SU-DHL-6 (cell line): Measurements from ENCODE around the gene NUMB.

ENCODE experiments used
- H2AFZ ChIP-seq: fragments of 200-600 bp; sonication (generic); 2 replicates; pipeline ENCODE4 v1.6.1; 2014; ENCODE audit warnings: low read depth, mild to moderate bottlenecking, moderate library complexity, mixed read lengths, antibody characterized with exemption, low read length; ENCODE audit not compliant: severe bottlenecking
- H3F3A ChIP-seq: fragments of 200-600 bp; shearing (Covaris generic); 2 replicates; pipeline ENCODE4 v1.6.0; 2016; ENCODE audit warnings: antibody characterized with exemption, mild to moderate bottlenecking; ENCODE audit not compliant: insufficient read depth
- H3K27ac ChIP-seq: fragments of 200-600 bp; sonication (generic); 2 replicates; pipeline ENCODE4 v1.5.1; 2016; ENCODE audit warnings: low read depth, mild to moderate bottlenecking, low read length, moderate library complexity, mixed read lengths
- H3K27me3 ChIP-seq: fragments of 200-600 bp; sonication (generic), shearing (Covaris generic); 2 replicates; pipeline ENCODE4 v1.6.0; 2014; ENCODE audit warnings: mild to moderate bottlenecking, low read length
- H3K36me3 ChIP-seq: fragments of 200-600 bp; sonication (generic); 2 replicates; pipeline ENCODE4 v1.6.1; 2014; ENCODE audit warnings: mild to moderate bottlenecking, low read length, mixed read lengths
- H3K4me2 ChIP-seq: fragments of 300-600, 200-600 bp; shearing (Covaris generic), sonication (generic); 2 replicates; pipeline ENCODE4 v1.6.0; 2014; ENCODE audit warnings: low read length, low read depth, mild to moderate bottlenecking; ENCODE audit not compliant: poor library complexity, severe bottlenecking
- H3K4me3 ChIP-seq: fragments of 200-600 bp; sonication (generic); 2 replicates; pipeline ENCODE4 v1.5.1; 2014; ENCODE audit warnings: antibody characterized with exemption, low read length, mild to moderate bottlenecking, mixed read lengths; ENCODE audit not compliant: insufficient read depth, poor library complexity, severe bottlenecking
- H3K79me2 ChIP-seq: fragments of 200-600 bp; sonication (generic); 2 replicates; pipeline ENCODE4 v1.6.1; 2014; ENCODE audit warnings: mild to moderate bottlenecking, low read length, moderate library complexity; ENCODE audit not compliant: insufficient read depth
- H3K9ac ChIP-seq: fragments of 200-600 bp; sonication (generic); 2 replicates; pipeline ENCODE4 v1.7.0; 2014; ENCODE audit warnings: mild to moderate bottlenecking, low read length
- H3K9me2 ChIP-seq: fragments of 200-600 bp; sonication (generic); replicated peaks from 2 replicates; pipeline ENCODE4 v1.6.1; 2014; ENCODE audit warnings: low read length; ENCODE audit not compliant: insufficient read depth
- H3K9me3 ChIP-seq: fragments of 200-600 bp; sonication (generic); 2 replicates; pipeline ENCODE4 v1.6.1; 2014; ENCODE audit warnings: low read length, mixed read lengths; ENCODE audit not compliant: insufficient read depth
- H4K20me1 ChIP-seq: fragments of 200-600 bp; sonication (generic); 2 replicates; pipeline ENCODE4 v1.6.1; 2014; ENCODE audit warnings: low read depth, mild to moderate bottlenecking, antibody characterized with exemption, low read length, moderate library complexity, mixed read lengths
- CTCF ChIP-seq: fragments of 200-600 bp; sonication (generic); IDR thresholded peaks from one replicate; pipeline ENCODE4 v1.5.1; 2017; ENCODE audit warnings: antibody characterized with exemption, mild to moderate bottlenecking, low read length, moderate library complexity; ENCODE audit not compliant: insufficient read depth, poor library complexity, severe bottlenecking
- EZH2phosphoT487 ChIP-seq: fragments of 200-600 bp; sonication (generic), shearing (Covaris generic); conservative IDR thresholded peaks from 2 replicates; pipeline ENCODE4 v1.6.1; 2018; ENCODE audit warnings: mild to moderate bottlenecking, antibody characterized with exemption, low read length, moderate library complexity, mixed read lengths

Gene NUMB

GRCh38 chr14:73460691-73461127 is 2.4 kb upstream of the NUMB start:
- H3K27me3 ChIP-seq = no peaks in the 10 kb centered on the region
- no peaks in the 10 kb centered on the region for H3K9me2 ChIP-seq
- H3K36me3 ChIP-seq = no peaks in the 10 kb centered on the region
- H3K9ac ChIP-seq = no peak overlapping the region
- H3K9me3 ChIP-seq = no peaks in the 10 kb centered on the region
- no peak overlapping the region for H3K4me3 ChIP-seq
- peaks cover 2% of the 10 kb centered on the region; the same call in 1 of the 2 replicates for H4K20me1 ChIP-seq
- no peak overlapping the region for H3K27ac ChIP-seq
- H3F3A ChIP-seq = peaks cover 8% of the 10 kb centered on the region
- TF ChIP-seq EZH2phosphoT487 (no peak), CTCF (no peak)
- no peak overlapping the region for H3K4me2 ChIP-seq
- no peak overlapping the region for H2AFZ ChIP-seq
- peaks cover 12% of the 10 kb centered on the region; the same call in 1 of the 2 replicates for H3K79me2 ChIP-seq

- Histone ChIP-seq H3K36me3 (no peaks in the 10 kb centered on the region), H3K4me3 (no peak overlapping the region), H4K20me1 (peaks cover 5% of the 10 kb centered on the region; the same call in 1 of the 2 replicates), H3F3A (peaks cover 15% of the 10 kb centered on the region), H3K27me3 (no peaks in the 10 kb centered on the region), H3K9ac (no peak overlapping the region), H3K4me2 (no peak overlapping the region), H3K27ac (no peak overlapping the region), H3K9me3 (no peaks in the 10 kb centered on the region), H3K9me2 (no peaks in the 10 kb centered on the region), H3K79me2 (peaks cover 12% of the 10 kb centered on the region; the same call in 1 of the 2 replicates), H2AFZ (no peak overlapping the region)
- TF ChIP-seq CTCF (no peak), EZH2phosphoT487 (no peak)
Observed at GRCh38 chr14:73459959-73460358, 1.6 kb upstream of the NUMB start.

GRCh38 chr14:73457924-73458182 is 493 bp downstream of the NUMB start:
- H4K20me1 ChIP-seq = peaks cover 5% of the 10 kb centered on the region
- no peaks in the 10 kb centered on the region for H3K9me2 ChIP-seq
- H3K27me3 ChIP-seq = no peaks in the 10 kb centered on the region
- no peaks in the 10 kb centered on the region for H3K9me3 ChIP-seq
- H3K4me2 ChIP-seq = peak overlapping the region; percentile 91
- peak overlapping the region; percentile 78 for H3K9ac ChIP-seq
- H3K27ac ChIP-seq = no peak overlapping the region
- H3K79me2 ChIP-seq = peaks cover 12% of the 10 kb centered on the region; the same call in 1 of the 2 replicates
- TF ChIP-seq EZH2phosphoT487 (no peak), CTCF (no peak)
- peaks cover 23% of the 10 kb centered on the region for H3F3A ChIP-seq
- no peaks in the 10 kb centered on the region for H3K36me3 ChIP-seq
- peak overlapping the region; percentile 83 for H2AFZ ChIP-seq
- H3K4me3 ChIP-seq = peak overlapping the region; percentile 66
